GM21737 (cell line): ENCODE measurements around the gene KRT85.
A peak's percentile ranks its signal among the peaks of the same experiment; 100 is the strongest.

ENCODE experiments used
- ATAC-seq: cut with Tn5 transposase; IDR thresholded peaks from one replicate; pipeline ENCODE4 v1.9.1; 2021; ENCODE audit warnings: mild to moderate bottlenecking, moderate library complexity; ENCODE audit not compliant: unreplicated experiment

The KRT85 gene

GRCh38 chr12:52369211-52369610 lies 1.9 kb upstream of the KRT85 start:
- ATAC-seq: no peak

GRCh38 chr12:52368508-52368907 lies 1.2 kb upstream of the KRT85 start:
- no peak for ATAC-seq

- ATAC-seq: no peak
These were observed 595 bp upstream of the KRT85 start for GRCh38 chr12:52367876-52368275.

- ATAC-seq: no peak
These were observed 2.3 kb downstream of the KRT85 start for GRCh38 chr12:52364901-52365489.

- no peak for ATAC-seq
These were observed 3.2 kb downstream of the KRT85 start for GRCh38 chr12:52364061-52364460.

GRCh38 chr12:52363111-52363679 lies 4.1 kb downstream of the KRT85 start:
- no peak for ATAC-seq

- no peak for ATAC-seq
These were observed 5.1 kb downstream of the KRT85 start for GRCh38 chr12:52362118-52362726.

GRCh38 chr12:52361553-52361952 lies 5.7 kb downstream of the KRT85 start:
- ATAC-seq: no peak

- no peak for ATAC-seq
These were observed 6.5 kb downstream of the KRT85 start for GRCh38 chr12:52360663-52361271.

- ATAC-seq: no peak
These were observed 7.1 kb downstream of the KRT85 start for GRCh38 chr12:52360106-52360662.

GRCh38 chr12:52359621-52360061 lies 7.6 kb downstream of the KRT85 start:
- no peak for ATAC-seq

- peak; percentile 78 for ATAC-seq
These were observed 8.5 kb downstream of the KRT85 start for GRCh38 chr12:52358575-52359350.

GRCh38 chr12:52356762-52357580 lies 10.3 kb downstream of the KRT85 start:
- no peak for ATAC-seq

- ATAC-seq: no peak
These were observed 11.1 kb downstream of the KRT85 start for GRCh38 chr12:52356031-52356761.

GRCh38 chr12:52355176-52355575 lies 12.1 kb downstream of the KRT85 start:
- ATAC-seq: no peak

- ATAC-seq: no peak
These were observed 13.1 kb downstream of the KRT85 start for GRCh38 chr12:52354200-52354599.

GRCh38 chr12:52353766-52354165 lies 13.5 kb downstream of the KRT85 start:
- ATAC-seq: no peak

GRCh38 chr12:52352951-52353350 lies 14.3 kb downstream of the KRT85 start:
- no peak for ATAC-seq

- no peak for ATAC-seq
These were observed 15.9 kb downstream of the KRT85 start for GRCh38 chr12:52351196-52352059.
